DOHH2 (cell line): ENCODE data around the gene LILRB5.

Experiments used
- H3F3A ChIP-seq: fragments of 200-600 bp; sonication (generic), shearing (Covaris generic); 2 replicates; pipeline ENCODE4 v1.6.0; 2016; ENCODE audit warnings: antibody characterized with exemption, mild to moderate bottlenecking; ENCODE audit not compliant: control insufficient read depth, insufficient read depth
- H3K27ac ChIP-seq: fragments of 200-600 bp; sonication (generic); 2 replicates; pipeline ENCODE4 v1.5.1; 2014; ENCODE audit warnings: low read depth, mild to moderate bottlenecking, low read length, moderate library complexity
- H3K27me3 ChIP-seq: fragments of 200-600 bp; sonication (generic); 2 replicates; pipeline ENCODE4 v1.6.1; 2014; ENCODE audit warnings: mild to moderate bottlenecking, low read length, mixed read lengths; ENCODE audit not compliant: control insufficient read depth
- H3K36me3 ChIP-seq: fragments of 200-600 bp; sonication (generic); 2 replicates; pipeline ENCODE4 v1.6.1; 2014; ENCODE audit warnings: mild to moderate bottlenecking, low read length, moderate library complexity, mixed read lengths; ENCODE audit not compliant: control insufficient read depth
- H3K4me1 ChIP-seq: fragments of 200-600 bp; sonication (generic); 2 replicates; pipeline ENCODE4 v1.6.1; 2014; ENCODE audit warnings: mild to moderate bottlenecking, low read length, mixed read lengths; ENCODE audit not compliant: control insufficient read depth
- H3K4me2 ChIP-seq: fragments of 200-600 bp; sonication (generic); 2 replicates; pipeline ENCODE4 v1.6.0; 2014; ENCODE audit warnings: mild to moderate bottlenecking, low read length, moderate library complexity
- H3K4me3 ChIP-seq: fragments of 200-600 bp; sonication (generic); 2 replicates; pipeline ENCODE4 v1.5.1; 2014; ENCODE audit warnings: mild to moderate bottlenecking, low read length, mixed read lengths
- H3K79me2 ChIP-seq: fragments of 200-600 bp; sonication (generic); 2 replicates; pipeline ENCODE4 v1.6.1; 2014; ENCODE audit warnings: mild to moderate bottlenecking, low read length, mixed read lengths; ENCODE audit not compliant: control insufficient read depth
- H3K9me2 ChIP-seq: fragments of 200-600 bp; sonication (generic); replicated peaks from 2 replicates; pipeline ENCODE4 v1.6.1; 2014; ENCODE audit warnings: mild to moderate bottlenecking, low read length, mixed read lengths; ENCODE audit not compliant: control insufficient read depth
- H3K9me3 ChIP-seq: fragments of 200-600 bp; sonication (generic); 2 replicates; pipeline ENCODE4 v1.6.1; 2014; ENCODE audit warnings: antibody characterized with exemption, low read length, mixed read lengths; ENCODE audit not compliant: control insufficient read depth, insufficient read depth
- H4K20me1 ChIP-seq: fragments of 200-600 bp; sonication (generic); 2 replicates; pipeline ENCODE4 v1.6.0; 2014; ENCODE audit warnings: low read depth, mild to moderate bottlenecking, antibody characterized with exemption, low read length, moderate library complexity; ENCODE audit not compliant: control insufficient read depth, insufficient read depth
- CTCF ChIP-seq: fragments of 200-600 bp; sonication (generic); IDR thresholded peaks from one replicate; pipeline ENCODE4 v1.5.1; 2014; ENCODE audit warnings: antibody characterized with exemption, mild to moderate bottlenecking, low read depth, low read length; ENCODE audit not compliant: poor library complexity, severe bottlenecking
- EZH2phosphoT487 ChIP-seq: fragments of 200-600 bp; sonication (generic); IDR thresholded peaks from 2 replicates; pipeline ENCODE4 v1.6.1; 2017; ENCODE audit warnings: borderline replicate concordance, mild to moderate bottlenecking, antibody characterized with exemption, low read length, moderate library complexity, mixed read lengths

Gene LILRB5

GRCh38 chr19:54299126-54299498 is 42.0 kb upstream of the LILRB5 start:
- no peak overlapping the region for H3K27ac ChIP-seq
- H3K4me3 ChIP-seq = no peak overlapping the region
- H3K4me2 ChIP-seq = no peak overlapping the region
- peaks cover 8% of the 10 kb centered on the region for H3K4me1 ChIP-seq
- H3K36me3 ChIP-seq = no peaks in the 10 kb centered on the region
- no peaks in the 10 kb centered on the region for H4K20me1 ChIP-seq
- H3K27me3 ChIP-seq = peaks cover 28% of the 10 kb centered on the region
- H3F3A ChIP-seq = no peaks in the 10 kb centered on the region
- TF ChIP-seq EZH2phosphoT487 = no peak
- no peak for TF ChIP-seq CTCF
- H3K9me2 ChIP-seq = no peaks in the 10 kb centered on the region
- no peaks in the 10 kb centered on the region for H3K79me2 ChIP-seq
- peaks cover 6% of the 10 kb centered on the region for H3K9me3 ChIP-seq

- Histone ChIP-seq H3K4me3 (no peak overlapping the region), H3K4me1 (peaks cover 7% of the 10 kb centered on the region), H3K27ac (no peak overlapping the region), H3K9me2 (no peaks in the 10 kb centered on the region), H3K79me2 (no peaks in the 10 kb centered on the region), H3K9me3 (peaks cover 12% of the 10 kb centered on the region), H3F3A (no peaks in the 10 kb centered on the region), H4K20me1 (no peaks in the 10 kb centered on the region), H3K27me3 (peaks cover 27% of the 10 kb centered on the region), H3K36me3 (no peaks in the 10 kb centered on the region), H3K4me2 (no peak overlapping the region)
- TF ChIP-seq CTCF (no peak), EZH2phosphoT487 (no peak)
These were observed 41.5 kb upstream of the LILRB5 start for GRCh38 chr19:54298357-54299125.

GRCh38 chr19:54297759-54298305 is 40.8 kb upstream of the LILRB5 start:
- Histone ChIP-seq H4K20me1 (no peaks in the 10 kb centered on the region), H3K9me2 (no peaks in the 10 kb centered on the region), H3K36me3 (no peaks in the 10 kb centered on the region), H3K4me2 (no peak overlapping the region), H3K9me3 (peaks cover 13% of the 10 kb centered on the region), H3F3A (no peaks in the 10 kb centered on the region), H3K4me3 (no peak overlapping the region), H3K27ac (no peak overlapping the region), H3K79me2 (no peaks in the 10 kb centered on the region), H3K27me3 (peaks cover 27% of the 10 kb centered on the region), H3K4me1 (peaks cover 14% of the 10 kb centered on the region)
- TF ChIP-seq CTCF = peak; percentile 75
- TF ChIP-seq EZH2phosphoT487 = no peak
